Measurements from ENCODE around the gene CCAR1. TPM values are rescaled to one million over a fixed set of nuclear protein-coding genes. Genes with fewer than 3 reads are reported as not detected.

CCAR1 gene
- total and polyA plus RNA-seq, 8 donors: 19.9 to 176 (median 87.4) TPM

DNA sequence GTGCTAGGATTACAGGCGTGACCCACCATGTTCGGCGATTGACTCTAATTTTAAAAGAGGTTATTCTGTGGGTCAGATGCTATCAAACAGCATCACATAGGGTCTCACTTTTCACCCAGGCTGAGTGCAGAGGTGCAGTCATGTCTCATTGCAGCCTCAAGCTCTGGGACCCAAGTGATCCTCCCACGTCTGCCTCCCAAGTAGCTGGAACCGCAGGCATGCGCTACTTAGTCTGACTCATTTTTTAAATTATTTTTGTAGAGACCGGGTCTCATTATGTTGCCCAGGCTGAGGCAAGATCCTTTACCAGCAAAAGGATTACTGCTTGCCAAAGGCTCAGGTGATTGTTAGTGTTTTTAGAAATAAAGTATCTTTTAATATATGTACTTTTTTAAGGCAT lies 63.4 kb downstream of the CCAR1 start:
- TF ChIP-seq CTCF (IDR thresholded peaks at IDR 0.05) (no peak), POLR2AphosphoS5 (IDR thresholded peaks at IDR 0.05) (no peak), POLR2A (IDR thresholded peaks at IDR 0.05) (no peak), EP300 (IDR thresholded peaks at IDR 0.05) (no peak)
- 90 to 95% (median 93%) methylated on average over 7 of the region's 7 CpGs for WGBS, 5 donors
- Histone ChIP-seq H3K4me1 (no peaks in the 10 kb centered on the region), H3K9me3 (no peaks in the 10 kb centered on the region), H3K27me3 (no peaks in the 10 kb centered on the region), H3K4me3 (no peak overlapping the region), H3K27ac (no peak overlapping the region), H3K36me3 (peaks cover 52 to 100% (median 99%) of the 10 kb centered on the region in 4 donors)
- intact Hi-C loops (cut with DNase I; ENCODE audit: low total_unique reads): no loop called here
- no peak for DNase-seq

GRCh38 chr10:68787813-68788212 lies 66.8 kb downstream of the CCAR1 start:
- TF ChIP-seq EP300 (IDR thresholded peaks at IDR 0.05) (no peak), POLR2A (IDR thresholded peaks at IDR 0.05) (no peak), POLR2AphosphoS5 (IDR thresholded peaks at IDR 0.05) (no peak), CTCF (IDR thresholded peaks at IDR 0.05) (no peak)
- no peak overlapping the region for H3K27ac ChIP-seq
- intact Hi-C loops (cut with DNase I; ENCODE audit: low total_unique reads): no loop called here
- no peaks in the 10 kb centered on the region for H3K27me3 ChIP-seq
- 84 to 90% (median 87%) methylated on average over 3 of the region's 3 CpGs for WGBS, 5 donors
- H3K4me3 ChIP-seq: no peak overlapping the region
- no peaks in the 10 kb centered on the region for H3K4me1 ChIP-seq
- DNase-seq: no peak
- peaks cover 51 to 100% (median 98%) of the 10 kb centered on the region in 4 donors for H3K36me3 ChIP-seq
- no peaks in the 10 kb centered on the region for H3K9me3 ChIP-seq

DNA sequence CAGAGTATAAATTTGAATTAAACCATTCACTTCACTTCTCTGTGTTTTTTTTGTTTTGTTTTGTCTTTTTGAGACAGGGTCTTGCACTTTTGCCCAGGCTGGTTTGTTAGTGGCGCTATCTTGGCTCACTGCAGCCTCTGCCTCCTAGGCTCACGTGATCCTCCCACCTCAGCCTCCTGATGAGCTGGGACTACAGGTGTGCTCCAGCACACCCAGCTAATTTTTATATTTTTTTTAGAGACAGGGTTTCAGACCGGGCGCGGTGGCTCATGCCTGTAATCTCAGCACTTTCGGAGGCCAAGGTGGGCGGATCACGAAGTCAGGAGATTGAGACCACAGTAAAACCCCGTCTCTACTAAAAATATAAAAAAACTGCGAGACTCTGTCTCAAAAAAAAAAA lies 69.4 kb downstream of the CCAR1 start:
- Histone ChIP-seq H3K4me3 (no peak overlapping the region), H3K9me3 (no peaks in the 10 kb centered on the region), H3K27me3 (no peaks in the 10 kb centered on the region), H3K27ac (no peak overlapping the region), H3K4me1 (no peaks in the 10 kb centered on the region), H3K36me3 (peaks cover 54 to 100% (median 97%) of the 10 kb centered on the region in 4 donors)
- 91 to 95% (median 92%) methylated on average over 10 of the region's 10 CpGs for WGBS, 5 donors
- no peak for DNase-seq
- TF ChIP-seq POLR2AphosphoS5 (IDR thresholded peaks at IDR 0.05) (no peak), CTCF (IDR thresholded peaks at IDR 0.05) (no peak), POLR2A (IDR thresholded peaks at IDR 0.05) (no peak)
- intact Hi-C loops (cut with DNase I; ENCODE audit: low total_unique reads): loop anchor here (10.0 kb wide), 1 partner anchor 94 kb away; no protein-coding TSS in a partner anchor

DNA sequence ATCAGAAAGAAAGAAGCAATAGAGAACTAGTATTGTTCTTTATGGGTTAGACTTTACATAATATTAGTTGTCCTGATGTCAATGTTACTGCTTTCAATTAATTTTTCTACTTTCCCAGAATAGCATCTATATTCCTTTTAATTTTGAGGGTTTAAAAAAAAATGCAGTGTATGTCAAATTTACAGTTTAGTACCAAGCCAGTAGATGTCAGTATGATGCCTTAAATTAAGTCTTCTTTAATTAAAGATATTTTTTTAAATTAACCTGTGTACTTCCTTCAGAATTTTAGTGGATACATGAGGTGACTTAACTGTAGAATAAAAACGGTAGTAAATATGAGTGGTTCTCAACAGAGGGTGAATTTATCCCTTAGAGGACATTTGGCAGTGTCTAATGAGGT lies 71.1 kb downstream of the CCAR1 start:
- TF ChIP-seq CTCF (IDR thresholded peaks at IDR 0.05) (peak in 1 of 7 experiments; percentile 7), POLR2AphosphoS5 (IDR thresholded peaks at IDR 0.05) (no peak)
- Histone ChIP-seq H3K27me3 (no peaks in the 10 kb centered on the region), H3K9me3 (no peaks in the 10 kb centered on the region), H3K4me1 (no peaks in the 10 kb centered on the region), H3K4me3 (no peak overlapping the region), H3K27ac (no peak overlapping the region), H3K36me3 (peaks cover 46 to 98% (median 96%) of the 10 kb centered on the region in 4 donors)
- WGBS, 5 donors: 63 to 78% (median 76%) methylated on average over 1 of the region's 1 CpG
- DNase-seq: no peak
- intact Hi-C loops (cut with DNase I; ENCODE audit: low total_unique reads): loop anchor here (10.0 kb wide), 1 partner anchor 93 kb away; no protein-coding TSS in a partner anchor

Data from stomach (tissue), 9 donors.